HFF-Myc (cell line): ENCODE data around the gene RERE.

Experiments
- DNase-seq: peaks from one replicate; pipeline ENCODE4 v3.0.0-alpha.2; 2011; ENCODE audit warnings: low read depth; ENCODE audit errors: extremely low read depth
- H3K4me3 ChIP-seq: replicated peaks from 2 replicates; pipeline ENCODE4 v1.5.1; 2011; ENCODE audit warnings: low read depth, mild to moderate bottlenecking, control low read depth, low read length
- CTCF ChIP-seq: IDR thresholded peaks from 2 replicates; pipeline ENCODE4 v1.5.1; 2012; ENCODE audit warnings: mild to moderate bottlenecking, low read depth, low read length, control low read depth; ENCODE audit errors: missing control alignments

The RERE gene

DNA sequence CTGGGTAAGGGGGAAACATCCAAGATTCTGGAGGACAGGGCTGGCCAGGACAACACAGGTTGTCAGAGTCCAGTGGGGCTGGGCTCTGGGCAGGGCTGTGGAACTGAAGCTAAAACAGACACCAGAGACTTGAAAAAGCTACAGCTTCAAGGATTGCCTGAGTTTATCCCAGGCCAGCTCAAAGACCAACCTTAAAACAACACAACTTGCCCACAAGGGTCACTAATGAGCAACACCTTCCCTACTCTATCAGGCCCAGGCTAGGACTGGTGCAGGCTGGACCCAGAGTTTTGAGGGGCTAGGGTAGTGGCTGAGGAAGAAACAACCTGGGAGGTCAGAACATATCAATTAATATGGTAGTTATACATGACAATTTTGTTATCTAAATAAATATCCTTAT is 338.9 kb downstream of the RERE start:
- DNase-seq, result no peak
- no peak overlapping the region for H3K4me3 ChIP-seq
- no peak for TF ChIP-seq CTCF

- no peak for TF ChIP-seq CTCF
- H3K4me3 ChIP-seq, result no peak overlapping the region
- no peak for DNase-seq
Measured at GRCh38 chr1:8477983-8478362, 339.5 kb downstream of the RERE start.

DNA sequence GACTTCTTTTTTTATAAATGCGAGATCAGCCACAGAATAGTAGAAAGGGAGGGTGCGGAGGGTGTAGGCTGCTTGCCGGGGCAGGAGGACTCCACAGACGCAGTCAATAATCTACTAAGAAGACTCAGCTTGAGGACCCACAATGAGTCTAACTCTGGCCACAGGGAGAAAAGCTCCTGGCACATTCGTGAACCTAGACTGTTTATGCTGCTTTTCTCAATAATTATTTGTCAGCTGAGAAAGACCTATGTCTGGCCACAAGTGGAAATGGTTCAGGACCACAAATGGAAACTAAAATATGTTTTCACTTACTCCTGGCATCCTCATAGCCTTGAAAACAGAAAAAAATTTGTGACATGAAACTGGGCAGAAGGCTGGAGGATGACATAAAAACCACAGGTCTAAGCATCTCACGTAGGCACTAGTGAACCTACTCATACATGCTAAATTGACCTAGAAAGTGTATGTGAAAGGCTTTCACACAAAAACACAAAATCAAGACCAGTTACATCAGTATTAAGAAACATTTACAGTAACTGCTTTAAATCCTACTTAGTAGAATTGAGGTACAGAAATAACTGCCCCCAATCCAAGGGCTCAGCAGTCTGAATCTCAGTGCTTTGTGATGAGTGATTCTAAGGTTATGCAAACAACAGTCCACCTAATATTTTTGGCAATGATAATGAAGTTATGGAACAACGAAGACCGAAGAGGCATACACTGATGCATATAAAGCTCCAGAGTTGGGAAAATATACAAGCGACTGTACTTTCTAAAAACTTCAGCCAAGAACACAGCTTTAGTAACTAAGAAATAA is 340.1 kb downstream of the RERE start:
- H3K4me3 ChIP-seq, result no peak overlapping the region
- no peak for TF ChIP-seq CTCF
- DNase-seq, result no peak

GRCh38 chr1:8476006-8476405 is 341.4 kb downstream of the RERE start:
- DNase-seq, result no peak

GRCh38 chr1:8474369-8474768 is 343.1 kb downstream of the RERE start:
- TF ChIP-seq CTCF, result no peak
- DNase-seq, result no peak

More at GRCh38 chr1:8476006-8476405, 341.4 kb downstream of the RERE start:
- H3K4me3 ChIP-seq, result no peak overlapping the region
- TF ChIP-seq CTCF, result no peak

GRCh38 chr1:8473891-8474300 is 343.5 kb downstream of the RERE start:
- no peak for TF ChIP-seq CTCF
- DNase-seq, result no peak
- H3K4me3 ChIP-seq, result no peak overlapping the region

More at GRCh38 chr1:8474369-8474768, 343.1 kb downstream of the RERE start:
- H3K4me3 ChIP-seq, result no peak overlapping the region
